ENCODE results near the gene PPP2R2D.

- no peak for TF ChIP-seq SUZ12 (IDR thresholded peaks at IDR 0.05; ENCODE audit: extremely low read depth, insufficient read depth, insufficient read length)
- TF ChIP-seq YY1 (IDR thresholded peaks at IDR 0.05; ENCODE audit: insufficient read depth, insufficient read length), result no peak
- no peak for TF ChIP-seq ZNF274 (IDR thresholded peaks at IDR 0.05; ENCODE audit: low read depth, low read length)
These were observed 53.7 kb downstream of the PPP2R2D start for GRCh38 chr10:131954356-131954965.

Measured in NT2/D1 (cell line).